ENCODE measurements around the gene PRM2.

Gene PRM2

GRCh38 chr16:11315510-11315909 lies 39.2 kb upstream of the PRM2 start:
- H3K27ac ChIP-seq (ENCODE audit: low read depth, low read length), result no peak overlapping the region
- H3K4me3 ChIP-seq (ENCODE audit: low read depth in 1 of 5, low read length in 5 of 5), result no peak overlapping the region
- H3K9me3 ChIP-seq (ENCODE audit: control insufficient read depth in 5 of 5, low read length in 5 of 5), result no peaks in the 10 kb centered on the region
- H3K27me3 ChIP-seq (ENCODE audit: control insufficient read depth in 5 of 5, insufficient read depth in 4 of 5, low read length in 5 of 5), result peaks cover 0 to 4% (median 0%) of the 10 kb centered on the region in 5 donors
- no peaks in the 10 kb centered on the region for H3K36me3 ChIP-seq (ENCODE audit: control insufficient read depth in 5 of 5, insufficient read depth in 5 of 5, low read length in 5 of 5)
- no peak overlapping the region for H3K9ac ChIP-seq (ENCODE audit: low read length in 5 of 5)
- peaks cover 0 to 16% (median 2%) of the 10 kb centered on the region in 5 donors for H3K4me1 ChIP-seq (ENCODE audit: control insufficient read depth in 5 of 5, insufficient read depth in 5 of 5, low read length in 5 of 5)

- H3K27ac ChIP-seq (ENCODE audit: low read depth, low read length), result no peak overlapping the region
- H3K9me3 ChIP-seq (ENCODE audit: control insufficient read depth in 5 of 5, low read length in 5 of 5), result no peaks in the 10 kb centered on the region
- peaks cover 0 to 24% (median 3%) of the 10 kb centered on the region in 5 donors for H3K4me1 ChIP-seq (ENCODE audit: control insufficient read depth in 5 of 5, insufficient read depth in 5 of 5, low read length in 5 of 5)
- H3K9ac ChIP-seq (ENCODE audit: low read length in 5 of 5), result no peak overlapping the region
- no peaks in the 10 kb centered on the region for H3K36me3 ChIP-seq (ENCODE audit: control insufficient read depth in 5 of 5, insufficient read depth in 5 of 5, low read length in 5 of 5)
- no peak overlapping the region for H3K4me3 ChIP-seq (ENCODE audit: low read depth in 1 of 5, low read length in 5 of 5)
- H3K27me3 ChIP-seq (ENCODE audit: control insufficient read depth in 5 of 5, insufficient read depth in 4 of 5, low read length in 5 of 5), result peaks cover 0 to 4% (median 0%) of the 10 kb centered on the region in 5 donors
Observed at GRCh38 chr16:11314309-11314894, 38.1 kb upstream of the PRM2 start.

GRCh38 chr16:11313493-11314308 lies 37.4 kb upstream of the PRM2 start:
- Histone ChIP-seq H3K9ac (ENCODE audit: low read length in 5 of 5) (no peak overlapping the region), H3K4me1 (ENCODE audit: control insufficient read depth in 5 of 5, insufficient read depth in 5 of 5, low read length in 5 of 5) (peaks cover 0 to 28% (median 3%) of the 10 kb centered on the region in 5 donors), H3K9me3 (ENCODE audit: control insufficient read depth in 5 of 5, low read length in 5 of 5) (no peaks in the 10 kb centered on the region), H3K27me3 (ENCODE audit: control insufficient read depth in 5 of 5, insufficient read depth in 4 of 5, low read length in 5 of 5) (peaks cover 0 to 4% (median 1%) of the 10 kb centered on the region in 5 donors), H3K27ac (ENCODE audit: low read depth, low read length) (no peak overlapping the region), H3K4me3 (ENCODE audit: low read depth in 1 of 5, low read length in 5 of 5) (no peak overlapping the region), H3K36me3 (ENCODE audit: control insufficient read depth in 5 of 5, insufficient read depth in 5 of 5, low read length in 5 of 5) (no peaks in the 10 kb centered on the region)

- Histone ChIP-seq H3K4me3 (ENCODE audit: low read depth in 1 of 5, low read length in 5 of 5) (no peak overlapping the region), H3K27ac (ENCODE audit: low read depth, low read length) (no peak overlapping the region), H3K27me3 (ENCODE audit: control insufficient read depth in 5 of 5, insufficient read depth in 4 of 5, low read length in 5 of 5) (peaks cover 0 to 6% (median 4%) of the 10 kb centered on the region in 5 donors), H3K9me3 (ENCODE audit: control insufficient read depth in 5 of 5, low read length in 5 of 5) (no peaks in the 10 kb centered on the region), H3K4me1 (ENCODE audit: control insufficient read depth in 5 of 5, insufficient read depth in 5 of 5, low read length in 5 of 5) (peaks cover 0 to 29% (median 3%) of the 10 kb centered on the region in 5 donors), H3K36me3 (ENCODE audit: control insufficient read depth in 5 of 5, insufficient read depth in 5 of 5, low read length in 5 of 5) (no peaks in the 10 kb centered on the region), H3K9ac (ENCODE audit: low read length in 5 of 5) (no peak overlapping the region)
Observed at GRCh38 chr16:11312718-11313492, 36.6 kb upstream of the PRM2 start.

GRCh38 chr16:11310997-11311561 lies 34.8 kb upstream of the PRM2 start:
- Histone ChIP-seq H3K27me3 (ENCODE audit: control insufficient read depth in 5 of 5, insufficient read depth in 4 of 5, low read length in 5 of 5) (peaks cover 0 to 6% (median 1%) of the 10 kb centered on the region in 5 donors), H3K9ac (ENCODE audit: low read length in 5 of 5) (no peak overlapping the region), H3K4me3 (ENCODE audit: low read depth in 1 of 5, low read length in 5 of 5) (no peak overlapping the region), H3K36me3 (ENCODE audit: control insufficient read depth in 5 of 5, insufficient read depth in 5 of 5, low read length in 5 of 5) (no peaks in the 10 kb centered on the region), H3K4me1 (ENCODE audit: control insufficient read depth in 5 of 5, insufficient read depth in 5 of 5, low read length in 5 of 5) (peaks cover 0 to 29% (median 3%) of the 10 kb centered on the region in 5 donors), H3K9me3 (ENCODE audit: control insufficient read depth in 5 of 5, low read length in 5 of 5) (no peaks in the 10 kb centered on the region), H3K27ac (ENCODE audit: low read depth, low read length) (no peak overlapping the region)

GRCh38 chr16:11310634-11310977 lies 34.3 kb upstream of the PRM2 start:
- Histone ChIP-seq H3K9me3 (ENCODE audit: control insufficient read depth in 5 of 5, low read length in 5 of 5) (no peaks in the 10 kb centered on the region), H3K9ac (ENCODE audit: low read length in 5 of 5) (no peak overlapping the region), H3K4me1 (ENCODE audit: control insufficient read depth in 5 of 5, insufficient read depth in 5 of 5, low read length in 5 of 5) (peaks cover 0 to 29% (median 3%) of the 10 kb centered on the region in 5 donors), H3K27me3 (ENCODE audit: control insufficient read depth in 5 of 5, insufficient read depth in 4 of 5, low read length in 5 of 5) (peaks cover 0 to 6% (median 0%) of the 10 kb centered on the region in 5 donors), H3K4me3 (ENCODE audit: low read depth in 1 of 5, low read length in 5 of 5) (no peak overlapping the region), H3K36me3 (ENCODE audit: control insufficient read depth in 5 of 5, insufficient read depth in 5 of 5, low read length in 5 of 5) (no peaks in the 10 kb centered on the region), H3K27ac (ENCODE audit: low read depth, low read length) (no peak overlapping the region)

GRCh38 chr16:11309895-11310633 lies 33.8 kb upstream of the PRM2 start:
- Histone ChIP-seq H3K27ac (ENCODE audit: low read depth, low read length) (no peak overlapping the region), H3K27me3 (ENCODE audit: control insufficient read depth in 5 of 5, insufficient read depth in 4 of 5, low read length in 5 of 5) (peaks cover 0 to 6% (median 0%) of the 10 kb centered on the region in 5 donors), H3K9ac (ENCODE audit: low read length in 5 of 5) (no peak overlapping the region), H3K4me3 (ENCODE audit: low read depth in 1 of 5, low read length in 5 of 5) (no peak overlapping the region), H3K4me1 (ENCODE audit: control insufficient read depth in 5 of 5, insufficient read depth in 5 of 5, low read length in 5 of 5) (peaks cover 0 to 29% (median 3%) of the 10 kb centered on the region in 5 donors), H3K9me3 (ENCODE audit: control insufficient read depth in 5 of 5, low read length in 5 of 5) (no peaks in the 10 kb centered on the region), H3K36me3 (ENCODE audit: control insufficient read depth in 5 of 5, insufficient read depth in 5 of 5, low read length in 5 of 5) (no peaks in the 10 kb centered on the region)

GRCh38 chr16:11308493-11309283 lies 32.4 kb upstream of the PRM2 start:
- Histone ChIP-seq H3K4me1 (ENCODE audit: control insufficient read depth in 5 of 5, insufficient read depth in 5 of 5, low read length in 5 of 5) (peaks cover 0 to 29% (median 3%) of the 10 kb centered on the region in 5 donors), H3K4me3 (ENCODE audit: low read depth in 1 of 5, low read length in 5 of 5) (no peak overlapping the region), H3K27me3 (ENCODE audit: control insufficient read depth in 5 of 5, insufficient read depth in 4 of 5, low read length in 5 of 5) (peaks cover 0 to 6% (median 0%) of the 10 kb centered on the region in 5 donors), H3K27ac (ENCODE audit: low read depth, low read length) (no peak overlapping the region), H3K36me3 (ENCODE audit: control insufficient read depth in 5 of 5, insufficient read depth in 5 of 5, low read length in 5 of 5) (no peaks in the 10 kb centered on the region), H3K9me3 (ENCODE audit: control insufficient read depth in 5 of 5, low read length in 5 of 5) (peaks cover 0 to under 1% (median 0%) of the 10 kb centered on the region in 5 donors), H3K9ac (ENCODE audit: low read length in 5 of 5) (no peak overlapping the region)

Measured in subcutaneous abdominal adipose tissue (tissue), 5 donors.